Adrenal gland (tissue), 12 donors: ENCODE measurements around the gene AGPAT3. TPM values are rescaled to one million over a fixed set of nuclear protein-coding genes. Genes with fewer than 3 reads are reported as not detected.

ENCODE experiments used
- DNase-seq, 7 donors: peaks; one replicate each; pipeline ENCODE4 v3.0.0-alpha.2; 2019 to 2020
- H3K27ac ChIP-seq, 5 donors: fragments of 200-600 bp; sonication (generic) in 4 of 5; 1 replicate in 3 of 5; 2 replicates in 2 of 5; pipeline versions ENCODE4 v1.5.1 to v1.8.0; 2016 to 2020; ENCODE audit warnings: mild to moderate bottlenecking in 1 of 5
- H3K27me3 ChIP-seq: fragments of 200-600 bp; 2 replicates; pipeline ENCODE4 v1.8.0; 2021
- H3K36me3 ChIP-seq, 2 donors: fragments of 200-600 bp; replicated peaks in 1 of 2; 1 replicate in 1 of 2; 2 replicates in 1 of 2; pipeline versions ENCODE4 v1.5.1 to v1.8.0; 2018 to 2022
- H3K4me1 ChIP-seq, 2 donors: fragments of 200-600 bp; replicated peaks in 1 of 2; 1 replicate in 1 of 2; 2 replicates in 1 of 2; pipeline versions ENCODE4 v1.5.1 to v1.8.0; 2018 to 2021
- H3K4me3 ChIP-seq, 4 donors: fragments of 200-600 bp; sonication (generic) in 3 of 4; one replicate each; pipeline ENCODE4 v1.5.1; 2016 to 2018
- H3K9me3 ChIP-seq, 3 donors: fragments of 200-600 bp; sonication (generic) in 1 of 3; replicated peaks in 1 of 3; 1 replicate in 2 of 3; 2 replicates in 1 of 3; pipeline versions ENCODE4 v1.5.1 to v1.8.0; 2016 to 2021
- POLR2A ChIP-seq, 2 donors: fragments of 450-650 bp; IDR thresholded peaks; one replicate each; pipeline ENCODE4 v1.6.1; 2017; ENCODE audit warnings: antibody characterized with exemption in 2 of 2, mild to moderate bottlenecking in 2 of 2, moderate library complexity in 1 of 2
- WGBS, 4 donors: extraction: QIAGEN DNeasy Blood & Tissue Kit in 2 of 4; methylation state at CpG; one replicate each; pipeline versions ENCODE4 v1.1.5 to v1.1.7; 2013 to 2017; 5-methylcytosine and 5-hydroxymethylcytosine counted together
- intact Hi-C, 2 donors: fragments of 100-400 bp; cut with DNase I; formaldehyde crosslinking; loops; one replicate each; pipeline versions ENCODE4 v1.14.1 to v1.15.0; 2022 to 2023
- polyA plus RNA-seq, 3 donors: library from polyadenylated mRNA; stranded (reverse); fragments of 200-250 nt in 2 of 3; fragments of 350-450 nt in 1 of 3; fragmentation: Illumina TruSeq in 1 of 3; extraction: RNeasy Lipid Tissue Mini Kit (QIAGEN cat#74804) in 1 of 3; gene quantifications; one replicate each; pipeline ENCODE4 v1.2.3, GENCODE V29; 2013 to 2014
- total RNA-seq, 9 donors: library from RNA; depleted of rRNA in 4 of 9; stranded (reverse); fragments of >200 nt in 4 of 9; fragments of 120-200 nt in 1 of 9; fragmentation: NEBNext Ultra II Directional in 1 of 9; extraction: Animal tissue kit (Norgen Biotek cat#: 25700) in 1 of 9; gene quantifications; one replicate each; pipeline versions ENCODE4 v1.1.0 to v1.2.4, GENCODE V29; 2013 to 2023
- TF ChIP-seq, protein P1 (sequence below), 6 experiments: fragments of 450-650 bp in 4 of 6; fragments of 200-600 bp in 2 of 6; sonication (generic) in 1 of 6; IDR thresholded peaks; 1 replicate in 5 of 6; 2 replicates in 1 of 6; pipeline versions ENCODE4 v1.5.1 to v1.8.0; 2016 to 2021; ENCODE audit warnings: antibody characterized with exemption in 6 of 6, mild to moderate bottlenecking in 2 of 6, moderate library complexity in 1 of 6
- donor health status: healthy with polysubstance abuse.
- donor health status: Bipolar disorder and iron deficiency.
- donor health status: DM: yes; HTN: yes; CAD: no.
- donor health status: DM: no; HTN: no; CAD: no.
- donor health status: DM: no; HTN: no; CAD: no.
- donor health status: DM: yes; HTN: yes; CAD: no.

Gene AGPAT3
- total and polyA plus RNA-seq, 12 donors: 25.3 to 88.9 (median 47.8) TPM

DNA sequence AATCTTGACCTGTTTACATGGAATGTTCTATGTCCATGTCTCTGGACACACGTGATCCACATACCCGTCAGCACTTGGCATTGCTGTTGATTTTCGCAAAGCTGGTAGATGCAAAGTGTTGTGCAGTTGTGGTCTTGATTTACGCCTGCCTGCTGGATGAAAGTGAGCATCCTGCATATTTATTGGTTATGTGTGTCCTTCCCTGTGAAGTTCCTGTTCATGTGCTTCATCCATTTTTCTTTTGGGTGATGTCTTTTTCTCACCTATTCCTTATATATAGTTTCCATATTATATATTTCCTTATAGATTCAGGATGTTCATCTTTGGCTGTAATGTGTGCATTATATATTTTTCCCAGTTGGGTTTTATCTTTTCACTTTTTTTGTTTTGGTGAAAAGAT is 6.5 kb downstream of the AGPAT3 start:
- H3K4me1 ChIP-seq: peaks cover 4 to 20% of the 10 kb centered on the region in 2 donors
- H3K36me3 ChIP-seq: no peaks in the 10 kb centered on the region
- H3K9me3 ChIP-seq: no peaks in the 10 kb centered on the region
- TF ChIP-seq, protein P1, sequence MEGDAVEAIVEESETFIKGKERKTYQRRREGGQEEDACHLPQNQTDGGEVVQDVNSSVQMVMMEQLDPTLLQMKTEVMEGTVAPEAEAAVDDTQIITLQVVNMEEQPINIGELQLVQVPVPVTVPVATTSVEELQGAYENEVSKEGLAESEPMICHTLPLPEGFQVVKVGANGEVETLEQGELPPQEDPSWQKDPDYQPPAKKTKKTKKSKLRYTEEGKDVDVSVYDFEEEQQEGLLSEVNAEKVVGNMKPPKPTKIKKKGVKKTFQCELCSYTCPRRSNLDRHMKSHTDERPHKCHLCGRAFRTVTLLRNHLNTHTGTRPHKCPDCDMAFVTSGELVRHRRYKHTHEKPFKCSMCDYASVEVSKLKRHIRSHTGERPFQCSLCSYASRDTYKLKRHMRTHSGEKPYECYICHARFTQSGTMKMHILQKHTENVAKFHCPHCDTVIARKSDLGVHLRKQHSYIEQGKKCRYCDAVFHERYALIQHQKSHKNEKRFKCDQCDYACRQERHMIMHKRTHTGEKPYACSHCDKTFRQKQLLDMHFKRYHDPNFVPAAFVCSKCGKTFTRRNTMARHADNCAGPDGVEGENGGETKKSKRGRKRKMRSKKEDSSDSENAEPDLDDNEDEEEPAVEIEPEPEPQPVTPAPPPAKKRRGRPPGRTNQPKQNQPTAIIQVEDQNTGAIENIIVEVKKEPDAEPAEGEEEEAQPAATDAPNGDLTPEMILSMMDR (IDR thresholded peaks at IDR 0.05): no peak
- TF ChIP-seq POLR2A (IDR thresholded peaks at IDR 0.05): no peak
- no peaks in the 10 kb centered on the region for H3K27me3 ChIP-seq
- intact Hi-C loops: no loop called here
- H3K4me3 ChIP-seq: no peak overlapping the region
- no peak for DNase-seq
- WGBS, 4 donors: 95 to 98% (median 96%) methylated on average over 4 of the region's 4 CpGs
- no peak overlapping the region for H3K27ac ChIP-seq

DNA sequence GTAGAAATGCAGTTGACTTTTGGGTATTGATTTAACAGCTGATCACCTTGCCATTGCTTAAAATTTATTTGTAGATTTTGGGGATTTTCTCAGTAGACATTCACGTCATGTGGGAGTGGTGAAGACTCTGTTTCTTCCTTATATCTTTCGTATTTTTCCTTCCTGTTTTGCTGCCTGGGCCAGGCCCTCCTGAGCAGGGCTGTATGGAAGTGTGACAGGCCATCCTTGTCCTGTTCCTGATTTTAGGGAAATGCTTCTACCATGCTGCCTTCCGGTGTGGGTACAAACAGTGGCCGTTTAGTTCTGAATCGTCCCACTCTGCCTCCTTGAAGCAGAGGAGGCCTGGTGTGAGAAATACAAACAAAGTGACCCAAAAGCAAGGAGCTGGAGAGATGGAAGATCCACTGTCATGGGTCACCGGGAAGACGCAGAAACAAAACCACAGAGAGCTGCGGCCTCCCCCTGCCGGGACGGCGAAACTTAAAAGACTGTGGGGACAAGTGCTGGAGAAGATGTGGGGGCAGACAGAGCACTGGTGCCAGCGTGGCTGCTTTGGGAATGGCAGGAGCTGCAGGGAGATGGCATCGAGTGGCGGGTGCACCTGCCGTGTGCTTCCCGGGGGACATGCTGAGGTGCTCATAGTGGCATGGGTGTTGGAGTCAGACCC is 7.6 kb downstream of the AGPAT3 start:
- no peaks in the 10 kb centered on the region for H3K27me3 ChIP-seq
- peak in 1 of 7 donors; percentile 12 for DNase-seq
- no peaks in the 10 kb centered on the region for H3K36me3 ChIP-seq
- H3K4me3 ChIP-seq: no peak overlapping the region
- intact Hi-C loops: no loop called here
- TF ChIP-seq, protein P1 (IDR thresholded peaks at IDR 0.05): no peak
- TF ChIP-seq POLR2A (IDR thresholded peaks at IDR 0.05): no peak
- no peaks in the 10 kb centered on the region for H3K9me3 ChIP-seq
- H3K27ac ChIP-seq: peak overlapping the region in 1 of 5 donors; percentile 31
- 86 to 90% (median 88%) methylated on average over 14 to 16 of the region's 16 CpGs for WGBS, 4 donors
- peaks cover 0 to 8% of the 10 kb centered on the region in 2 donors for H3K4me1 ChIP-seq

DNA sequence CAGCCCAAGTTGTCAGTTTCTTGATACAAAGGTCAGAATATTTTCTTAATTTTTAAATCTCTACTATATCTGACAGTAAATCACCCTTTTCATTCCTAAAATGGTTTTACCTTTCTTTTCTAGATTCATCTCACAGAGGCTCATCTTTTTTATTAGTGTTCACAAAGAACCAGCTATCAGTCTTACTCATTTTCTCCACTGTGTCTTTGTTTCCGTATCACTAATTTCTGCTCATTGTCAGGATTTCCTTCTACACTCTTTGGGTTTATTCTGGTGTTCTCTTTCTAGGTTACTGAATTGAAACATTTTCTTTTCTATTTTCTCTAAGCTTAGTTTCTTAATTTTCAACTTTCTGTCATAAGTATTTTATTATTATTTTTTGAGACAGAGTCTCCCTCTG is 8.7 kb downstream of the AGPAT3 start:
- H3K27ac ChIP-seq: no peak overlapping the region
- no peak for DNase-seq
- H3K36me3 ChIP-seq: peaks cover 0 to 6% of the 10 kb centered on the region in 2 donors
- no peaks in the 10 kb centered on the region for H3K4me1 ChIP-seq
- no peak overlapping the region for H3K4me3 ChIP-seq
- TF ChIP-seq, protein P1 (IDR thresholded peaks at IDR 0.05): no peak
- TF ChIP-seq POLR2A (IDR thresholded peaks at IDR 0.05): no peak
- WGBS, 4 donors: 88 to 96% (median 94%) methylated on average over 1 of the region's 1 CpG
- intact Hi-C loops: no loop called here
- no peaks in the 10 kb centered on the region for H3K27me3 ChIP-seq
- no peaks in the 10 kb centered on the region for H3K9me3 ChIP-seq

DNA sequence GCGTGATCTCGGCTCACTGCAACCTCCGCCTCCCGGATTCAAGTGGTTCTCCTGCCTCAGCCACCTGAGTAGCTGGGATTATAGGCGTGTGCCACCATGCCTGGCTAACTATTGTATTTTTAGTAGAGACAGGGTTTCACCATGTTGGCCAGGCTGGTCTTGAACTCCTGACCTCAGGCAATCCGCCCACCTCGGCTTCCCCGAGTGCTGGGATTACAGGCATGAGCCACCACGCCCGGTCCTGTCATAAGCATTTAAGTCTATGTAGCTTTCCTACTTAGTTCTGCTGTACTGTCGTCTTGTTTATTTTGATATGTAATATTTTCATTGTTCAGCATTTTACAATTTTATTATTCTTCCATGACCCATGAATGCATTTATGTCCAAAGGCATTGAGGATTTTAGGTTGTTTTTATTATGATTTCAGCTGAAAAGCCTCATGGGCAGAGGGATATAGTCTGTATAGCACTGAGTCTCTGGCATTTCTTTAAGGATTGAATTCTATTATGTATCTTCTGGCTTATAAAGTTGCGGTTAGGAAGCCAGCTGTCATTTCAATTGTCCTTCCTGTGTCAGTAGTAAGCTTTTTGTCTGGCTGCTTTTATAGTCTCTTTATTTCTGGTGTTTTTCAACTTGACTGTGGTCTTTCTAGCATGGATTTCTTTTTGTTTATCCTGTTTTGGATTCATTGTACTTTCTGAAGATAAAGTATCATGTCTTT is 9.2 kb downstream of the AGPAT3 start:
- Histone ChIP-seq H3K4me3 (no peak overlapping the region), H3K27me3 (no peaks in the 10 kb centered on the region), H3K36me3 (peaks cover 0 to 6% of the 10 kb centered on the region in 2 donors), H3K27ac (no peak overlapping the region), H3K4me1 (no peaks in the 10 kb centered on the region), H3K9me3 (no peaks in the 10 kb centered on the region)
- intact Hi-C loops: no loop called here
- TF ChIP-seq, protein P1 (IDR thresholded peaks at IDR 0.05): no peak
- no peak for TF ChIP-seq POLR2A (IDR thresholded peaks at IDR 0.05)
- WGBS, 4 donors: 73 to 83% (median 79%) methylated on average over 12 of the region's 12 CpGs
- DNase-seq: peak in 1 of 7 donors; percentile 14
